HK-2 (cell line): ENCODE measurements around the gene TSPY8.
"Not testable (repeated sequence)": the region's sequence is repeated elsewhere in the genome, so short reads cannot be mapped to it uniquely, and the experiment has no call there.

Experiments used
- DNase-seq: peaks from one replicate; pipeline ENCODE4 v3.0.0-alpha.2; 2018; ENCODE audit not compliant: unreplicated experiment

The TSPY8 gene

GRCh38 chrY:9357497-9357896 is at the start of gene TSPY8:
TSS of gene TSPY8 (plus strand) at chrY:9357797. CDS start at chrY:9357843, 46 bp downstream.
- DNase-seq: not testable (repeated sequence)

GRCh38 chrY:9320996-9321395 is 36.6 kb upstream of the TSPY8 start:
- no peak for DNase-seq

GRCh38 chrY:9337164-9337563 is 20.4 kb upstream of the TSPY8 start, which contains the start of gene TSPY4:
TSS of gene TSPY4 (plus strand) at chrY:9337464. CDS start at chrY:9337510, 46 bp downstream.
- not testable (repeated sequence) for DNase-seq

GRCh38 chrY:9396527-9396926 is 38.9 kb downstream of the TSPY8 start:
- not testable (repeated sequence) for DNase-seq

GRCh38 chrY:9398121-9398520 is 40.5 kb downstream of the TSPY8 start, which contains the start of gene TSPY3:
TSS of gene TSPY3 (plus strand) at chrY:9398421. CDS start at chrY:9398467, 46 bp downstream.
- not testable (repeated sequence) for DNase-seq
